BLaER1 (cell line): ENCODE results near the gene SLC8A2.

Experiments
- H3K27ac ChIP-seq: shearing (Covaris generic); formaldehyde crosslinking; 2 replicates; pipeline ENCODE4 v1.8.1; 2022
- H3K27me3 ChIP-seq: shearing (Covaris generic); formaldehyde crosslinking; 2 replicates; pipeline ENCODE4 v1.8.1; 2022
- H3K36me3 ChIP-seq: shearing (Covaris generic); formaldehyde crosslinking; 2 replicates; pipeline ENCODE4 v1.8.1; 2022
- H3K4me1 ChIP-seq: shearing (Covaris generic); formaldehyde crosslinking; 2 replicates; pipeline ENCODE4 v1.8.1; 2022
- H3K4me2 ChIP-seq: shearing (Covaris generic); formaldehyde crosslinking; 2 replicates; pipeline ENCODE4 v1.8.1; 2022
- H3K4me3 ChIP-seq: shearing (Covaris generic); formaldehyde crosslinking; 2 replicates; pipeline ENCODE4 v1.8.1; 2022
- H3K9ac ChIP-seq: shearing (Covaris generic); formaldehyde crosslinking; 2 replicates; pipeline ENCODE4 v1.8.1; 2022
- H3K9me3 ChIP-seq: shearing (Covaris generic); formaldehyde crosslinking; 2 replicates; pipeline ENCODE4 v1.8.1; 2022
- H4K20me1 ChIP-seq: shearing (Covaris generic); formaldehyde crosslinking; 2 replicates; pipeline ENCODE4 v1.8.1; 2022
- Cebpa-rat ChIP-seq: shearing (Covaris generic); IDR thresholded peaks from 2 replicates; pipeline ENCODE4 v1.8.1; 2022

SLC8A2 gene

DNA sequence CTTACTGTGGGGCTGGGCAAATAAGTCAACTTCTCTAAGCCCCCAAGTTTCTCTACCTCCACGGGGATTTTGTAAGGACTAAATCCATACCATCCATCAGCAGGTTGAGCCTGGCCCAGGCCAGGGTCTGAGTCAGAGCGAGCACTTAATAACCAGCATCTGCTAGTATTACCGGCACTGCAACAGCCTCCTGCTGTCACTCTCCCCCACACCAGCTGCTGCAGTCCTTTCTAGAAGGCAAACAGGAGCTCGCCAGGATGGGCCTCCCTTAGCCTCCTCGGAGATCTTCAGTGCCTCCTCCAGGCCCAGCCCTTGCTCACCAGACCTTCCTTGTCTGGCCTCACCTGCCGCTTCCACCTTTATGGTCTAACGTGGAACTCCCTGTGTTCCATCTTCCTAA lies 40.0 kb upstream of the SLC8A2 start:
- no peak for TF ChIP-seq Cebpa-rat
- Histone ChIP-seq H3K9me3 (no peaks in the 10 kb centered on the region), H3K9ac (peak overlapping the region; percentile 30), H3K36me3 (peaks cover 19% of the 10 kb centered on the region), H3K4me1 (peaks cover 69% of the 10 kb centered on the region), H3K27me3 (peaks cover 2% of the 10 kb centered on the region), H3K27ac (no peak overlapping the region), H4K20me1 (peaks cover 80% of the 10 kb centered on the region), H3K4me2 (no peak overlapping the region), H3K4me3 (no peak overlapping the region)

DNA sequence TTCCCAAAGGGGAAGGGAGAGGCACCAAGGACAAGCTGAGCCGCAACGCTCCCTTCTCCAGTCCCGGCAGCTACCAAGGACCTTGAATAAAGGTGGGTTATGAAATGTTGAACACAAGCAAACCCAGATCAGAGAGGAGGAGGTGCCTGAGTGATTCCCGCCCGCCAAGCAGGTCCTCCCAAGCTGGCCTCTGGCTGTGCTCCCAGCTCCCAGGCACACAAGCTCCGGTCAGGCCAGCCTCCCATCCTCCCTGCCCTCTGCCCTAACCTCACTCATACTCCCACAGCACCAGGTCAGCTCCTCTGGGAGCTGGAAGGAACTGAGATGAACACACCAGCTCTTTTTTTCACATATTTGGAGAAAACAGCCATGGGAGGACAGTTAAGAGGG lies 39.4 kb upstream of the SLC8A2 start:
- Histone ChIP-seq H3K9me3 (no peaks in the 10 kb centered on the region), H3K27ac (no peak overlapping the region), H3K9ac (peak overlapping the region; percentile 30; the same call in 1 of the 2 replicates), H3K4me3 (no peak overlapping the region), H3K27me3 (no peaks in the 10 kb centered on the region), H4K20me1 (peaks cover 85% of the 10 kb centered on the region), H3K36me3 (peaks cover 23% of the 10 kb centered on the region), H3K4me1 (peaks cover 66% of the 10 kb centered on the region), H3K4me2 (no peak overlapping the region)
- TF ChIP-seq Cebpa-rat = no peak

DNA sequence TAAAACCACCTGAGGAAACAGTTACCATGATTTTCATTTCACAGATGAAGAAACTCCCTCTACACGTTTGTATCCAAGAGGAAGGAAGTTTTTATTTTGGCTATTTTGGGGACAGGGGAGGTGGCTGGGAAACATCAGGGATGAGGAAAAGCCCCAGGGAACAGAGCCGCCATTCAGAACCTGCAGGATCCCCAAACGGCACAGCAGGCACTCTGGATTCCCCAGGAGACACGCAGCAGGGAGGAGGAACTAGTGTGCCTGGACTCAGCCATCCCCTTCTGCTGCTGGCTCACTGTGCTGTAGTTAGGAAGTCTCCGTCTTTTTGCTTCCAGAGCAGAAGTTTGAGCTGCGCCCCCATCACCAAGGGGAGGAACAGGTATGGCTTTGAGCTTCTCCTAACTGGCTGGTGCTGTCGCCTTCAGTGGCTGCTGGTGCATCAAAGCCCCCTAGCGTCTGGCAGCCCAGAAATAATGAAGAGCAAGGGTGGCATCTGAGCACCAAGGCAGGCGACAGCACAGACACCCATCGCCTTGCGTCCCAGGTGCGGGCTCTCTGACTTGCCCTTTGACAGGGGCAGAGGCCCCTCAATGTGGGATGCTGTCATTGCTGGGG lies 38.9 kb upstream of the SLC8A2 start:
- Histone ChIP-seq H3K4me3 (no peak overlapping the region), H3K9ac (peak overlapping the region; percentile 14; the same call in 1 of the 2 replicates), H3K9me3 (no peaks in the 10 kb centered on the region), H3K27ac (no peak overlapping the region), H3K4me2 (no peak overlapping the region), H4K20me1 (peaks cover 90% of the 10 kb centered on the region), H3K36me3 (peaks cover 27% of the 10 kb centered on the region), H3K4me1 (peaks cover 60% of the 10 kb centered on the region), H3K27me3 (no peaks in the 10 kb centered on the region)
- TF ChIP-seq Cebpa-rat = no peak

DNA sequence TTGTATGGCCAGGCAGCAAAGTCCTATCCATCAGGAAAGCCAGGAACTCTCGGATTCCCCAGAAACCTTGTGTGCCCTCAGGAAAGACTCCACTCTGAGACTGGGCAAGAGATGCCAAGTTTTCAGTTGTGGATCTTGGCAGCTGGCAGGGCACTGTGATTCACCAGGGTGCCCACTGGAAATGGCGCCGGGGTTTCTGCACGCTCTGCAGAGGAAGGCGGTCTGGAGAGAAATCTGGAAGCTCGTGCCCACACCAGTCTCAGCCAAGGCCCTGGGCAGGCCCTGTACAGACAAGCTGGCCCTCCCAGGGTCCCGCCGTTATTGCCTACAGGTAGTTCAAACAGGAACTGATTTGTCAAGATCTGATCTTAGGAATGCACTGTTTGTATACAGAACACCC lies 38.3 kb upstream of the SLC8A2 start:
- Histone ChIP-seq H3K36me3 (peaks cover 33% of the 10 kb centered on the region), H3K27ac (no peak overlapping the region), H3K4me1 (peaks cover 59% of the 10 kb centered on the region), H3K9me3 (no peaks in the 10 kb centered on the region), H4K20me1 (peaks cover 97% of the 10 kb centered on the region), H3K9ac (no peak overlapping the region), H3K4me3 (no peak overlapping the region), H3K4me2 (no peak overlapping the region), H3K27me3 (no peaks in the 10 kb centered on the region)
- TF ChIP-seq Cebpa-rat = no peak

DNA sequence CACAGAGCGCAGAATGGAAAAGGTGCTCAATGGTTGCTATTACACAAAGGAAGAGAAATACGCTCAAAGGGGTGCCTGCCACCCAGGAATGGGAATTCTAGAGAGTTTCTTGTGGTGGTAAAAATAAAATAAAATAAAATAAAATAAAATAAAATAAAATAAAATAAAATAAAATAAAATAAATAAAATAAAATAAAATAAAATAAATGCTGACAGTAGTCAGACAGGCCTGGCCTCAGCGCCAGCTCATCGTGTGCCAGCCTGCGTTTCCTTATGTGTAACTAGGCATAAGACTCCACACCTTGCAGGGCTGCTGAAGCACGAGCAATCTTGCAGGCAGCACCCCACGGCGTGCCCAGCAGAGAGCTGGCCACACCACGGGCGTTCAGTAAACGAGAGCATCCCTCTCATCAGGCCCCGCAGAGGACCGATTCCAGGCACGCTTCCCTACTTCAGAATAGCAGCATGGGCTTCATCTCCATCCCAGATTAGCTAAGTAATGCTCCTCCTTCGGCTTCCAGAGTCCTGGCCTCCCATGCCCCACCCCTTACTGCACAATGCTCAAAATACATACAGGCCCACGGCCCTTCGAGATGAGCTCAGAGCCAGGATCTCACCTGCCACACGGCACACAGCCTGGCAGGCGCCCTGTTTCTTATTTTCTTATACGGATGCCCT lies 37.6 kb upstream of the SLC8A2 start:
- Histone ChIP-seq H3K9ac (no peak overlapping the region), H3K27ac (no peak overlapping the region), H3K36me3 (peaks cover 34% of the 10 kb centered on the region), H3K27me3 (no peaks in the 10 kb centered on the region), H3K4me1 (peaks cover 58% of the 10 kb centered on the region), H3K9me3 (no peaks in the 10 kb centered on the region), H4K20me1 (peaks cover 99% of the 10 kb centered on the region), H3K4me3 (no peak overlapping the region), H3K4me2 (no peak overlapping the region)
- no peak for TF ChIP-seq Cebpa-rat

DNA sequence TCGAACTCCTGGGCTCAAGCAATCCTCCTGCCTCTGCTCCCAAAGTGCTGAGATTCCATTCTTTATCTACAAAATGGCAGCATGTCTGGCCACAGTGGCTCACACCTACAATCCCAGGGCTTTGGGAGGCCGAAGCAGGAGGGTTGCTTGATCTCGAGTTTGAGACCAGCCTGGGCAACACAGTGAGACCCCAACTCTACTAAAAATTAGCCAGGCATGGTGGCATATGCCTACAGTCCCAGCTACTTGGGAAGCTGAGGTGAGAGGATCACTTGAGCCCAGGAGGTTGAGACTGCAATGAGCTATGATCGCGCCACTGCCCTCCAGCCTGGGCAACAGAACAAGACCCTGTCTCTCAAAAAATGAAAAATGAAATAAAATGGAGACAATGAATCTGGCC lies 37.0 kb upstream of the SLC8A2 start:
- peak overlapping the region; percentile 75; the same call in 1 of the 2 replicates for H3K4me2 ChIP-seq
- no peaks in the 10 kb centered on the region for H3K27me3 ChIP-seq
- peaks cover 99% of the 10 kb centered on the region for H4K20me1 ChIP-seq
- peak overlapping the region; percentile 43; the same call in 1 of the 2 replicates for H3K9ac ChIP-seq
- no peak overlapping the region for H3K27ac ChIP-seq
- H3K9me3 ChIP-seq = no peaks in the 10 kb centered on the region
- TF ChIP-seq Cebpa-rat = no peak
- peaks cover 39% of the 10 kb centered on the region for H3K36me3 ChIP-seq
- H3K4me3 ChIP-seq = no peak overlapping the region
- peaks cover 53% of the 10 kb centered on the region for H3K4me1 ChIP-seq

DNA sequence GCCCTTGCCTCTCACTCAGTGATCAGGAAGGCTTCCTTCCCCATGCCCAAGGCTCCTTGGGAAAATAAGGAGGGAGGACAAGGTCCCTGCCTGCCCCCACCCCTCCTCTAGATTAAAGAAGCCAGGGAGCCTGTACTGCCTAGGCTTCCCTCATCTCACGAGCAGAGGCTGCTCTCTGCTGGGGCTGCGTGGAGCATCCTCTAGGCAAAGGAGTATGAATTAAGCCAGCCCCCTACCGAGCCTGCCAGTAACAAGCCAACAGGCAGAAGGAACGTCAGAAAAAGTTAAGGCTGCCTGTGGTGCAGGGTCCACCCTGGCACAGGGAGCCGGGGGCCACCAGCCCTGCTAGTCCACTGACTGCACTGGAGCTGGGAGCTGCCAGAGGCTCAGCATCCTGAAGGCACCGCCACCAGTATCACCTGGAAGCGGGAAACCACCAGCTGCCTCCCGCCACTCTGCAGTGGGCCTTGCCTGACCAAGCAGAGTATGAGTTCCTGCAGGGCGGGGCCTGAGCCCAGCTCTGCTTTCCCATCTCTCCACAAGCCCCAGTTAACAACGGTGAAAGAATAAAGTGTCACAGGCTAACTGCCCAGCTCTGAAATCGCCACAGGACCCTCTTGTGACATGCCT lies 36.3 kb upstream of the SLC8A2 start:
- H3K9ac ChIP-seq = peak overlapping the region; percentile 43
- no peak for TF ChIP-seq Cebpa-rat
- peaks cover 99% of the 10 kb centered on the region for H4K20me1 ChIP-seq
- no peaks in the 10 kb centered on the region for H3K9me3 ChIP-seq
- H3K4me3 ChIP-seq = no peak overlapping the region
- peaks cover 46% of the 10 kb centered on the region for H3K36me3 ChIP-seq
- peaks cover 46% of the 10 kb centered on the region for H3K4me1 ChIP-seq
- peak overlapping the region; percentile 75 for H3K4me2 ChIP-seq
- peak overlapping the region; percentile 71 for H3K27ac ChIP-seq
- H3K27me3 ChIP-seq = no peaks in the 10 kb centered on the region

DNA sequence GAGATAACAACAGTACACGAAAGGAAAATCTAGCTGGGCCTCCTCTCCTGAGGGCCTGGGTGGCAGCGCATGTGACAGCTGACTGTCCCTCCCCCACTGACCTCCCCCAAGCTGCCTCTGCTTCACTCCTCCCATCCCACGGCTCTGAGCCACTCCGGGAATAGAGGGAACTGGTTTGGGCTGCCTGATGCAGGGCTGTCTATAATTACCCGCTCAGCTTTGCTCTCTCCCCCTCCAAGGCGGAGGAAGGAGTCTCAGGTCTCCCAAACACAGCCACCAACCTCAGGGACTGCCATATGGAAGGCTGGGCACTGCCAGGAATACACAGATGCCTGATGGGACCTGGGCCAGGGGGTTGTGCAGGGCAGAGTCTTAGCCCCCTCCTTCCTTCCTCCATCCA lies 35.3 kb upstream of the SLC8A2 start:
- Histone ChIP-seq H3K4me3 (no peak overlapping the region), H3K27ac (peak overlapping the region; percentile 71), H3K4me2 (peak overlapping the region; percentile 75), H3K36me3 (peaks cover 52% of the 10 kb centered on the region), H3K4me1 (peaks cover 35% of the 10 kb centered on the region), H3K9ac (peak overlapping the region; percentile 43), H3K27me3 (no peaks in the 10 kb centered on the region), H4K20me1 (peaks cover 99% of the 10 kb centered on the region), H3K9me3 (no peaks in the 10 kb centered on the region)
- no peak for TF ChIP-seq Cebpa-rat

DNA sequence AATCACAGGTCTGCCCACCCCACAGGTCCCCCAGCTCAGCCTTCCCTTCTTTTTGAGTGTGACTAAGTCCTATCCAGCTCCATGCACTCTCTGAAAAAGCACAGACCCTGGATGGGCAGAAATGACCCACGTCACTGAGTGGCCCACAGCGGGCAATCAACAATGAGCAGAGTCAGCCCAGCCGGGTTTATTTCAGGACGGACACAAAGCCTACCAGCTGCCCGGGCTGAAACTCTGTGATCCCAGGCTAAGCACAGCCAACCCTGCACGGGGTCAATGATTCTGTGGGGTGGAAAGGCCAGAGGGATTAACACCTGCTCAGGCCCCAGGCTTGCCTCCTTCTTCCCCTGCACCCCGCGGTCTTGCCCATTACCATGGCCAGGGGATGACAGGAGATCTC lies 34.8 kb upstream of the SLC8A2 start:
- 0 out of 2 replicates have a peak overlapping the region, but pooled peaks have one; percentile 75 for H3K4me2 ChIP-seq
- H3K4me1 ChIP-seq = peaks cover 34% of the 10 kb centered on the region
- H3K9me3 ChIP-seq = no peaks in the 10 kb centered on the region
- H3K27ac ChIP-seq = no peak overlapping the region
- H3K4me3 ChIP-seq = no peak overlapping the region
- peak overlapping the region; percentile 43; the same call in 1 of the 2 replicates for H3K9ac ChIP-seq
- TF ChIP-seq Cebpa-rat = no peak
- peaks cover 49% of the 10 kb centered on the region for H3K36me3 ChIP-seq
- H3K27me3 ChIP-seq = no peaks in the 10 kb centered on the region
- peaks cover 97% of the 10 kb centered on the region for H4K20me1 ChIP-seq

DNA sequence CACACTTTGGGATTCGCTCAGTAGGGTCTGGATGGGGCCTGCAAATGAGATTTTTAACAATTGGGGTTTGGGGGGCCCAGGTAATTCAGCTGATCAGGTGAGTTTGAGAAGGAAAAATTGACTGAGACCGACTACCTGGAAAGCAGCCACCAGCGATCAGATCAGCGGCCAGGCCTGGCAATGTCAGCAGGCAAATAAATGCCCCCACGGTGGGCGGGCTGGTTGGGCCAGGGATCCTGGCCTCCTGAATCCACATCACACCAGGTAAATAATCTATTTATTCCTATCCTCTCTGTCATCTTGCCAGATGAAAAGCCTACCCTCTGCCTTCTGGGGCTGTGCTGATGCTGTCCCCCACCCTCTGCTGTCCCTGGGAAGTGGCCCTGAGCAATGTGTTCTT lies 33.8 kb upstream of the SLC8A2 start:
- Histone ChIP-seq H3K9me3 (no peaks in the 10 kb centered on the region), H3K4me2 (no peak overlapping the region), H3K27ac (no peak overlapping the region), H3K9ac (no peak overlapping the region), H3K36me3 (peaks cover 51% of the 10 kb centered on the region), H3K27me3 (no peaks in the 10 kb centered on the region), H4K20me1 (peaks cover 97% of the 10 kb centered on the region), H3K4me1 (peaks cover 29% of the 10 kb centered on the region), H3K4me3 (no peak overlapping the region)
- TF ChIP-seq Cebpa-rat = no peak
